GM12891 (cell line): ENCODE data around the gene ACAN.

Source experiments
- PAX5 ChIP-seq: IDR thresholded peaks from 2 replicates; pipeline ENCODE4 v1.6.1; 2011; ENCODE audit warnings: low read length, moderate library complexity, mild to moderate bottlenecking; ENCODE audit not compliant: insufficient read depth, severe bottlenecking
- POLR2A ChIP-seq: IDR thresholded peaks from 2 replicates; pipeline ENCODE4 v1.6.1; 2011; ENCODE audit warnings: low read depth, low read length, control low read depth
- POLR2AphosphoS5 ChIP-seq: IDR thresholded peaks from 2 replicates; pipeline ENCODE4 v1.6.1; 2011; ENCODE audit warnings: low read depth, low read length, control low read depth
- SPI1 ChIP-seq: IDR thresholded peaks from 2 replicates; pipeline ENCODE4 v1.6.1; 2011; ENCODE audit warnings: low read depth, low read length, control low read depth
- TAF1 ChIP-seq: IDR thresholded peaks from 2 replicates; pipeline ENCODE4 v1.6.1; 2011; ENCODE audit warnings: low read depth, low read length, control low read depth

DNA sequence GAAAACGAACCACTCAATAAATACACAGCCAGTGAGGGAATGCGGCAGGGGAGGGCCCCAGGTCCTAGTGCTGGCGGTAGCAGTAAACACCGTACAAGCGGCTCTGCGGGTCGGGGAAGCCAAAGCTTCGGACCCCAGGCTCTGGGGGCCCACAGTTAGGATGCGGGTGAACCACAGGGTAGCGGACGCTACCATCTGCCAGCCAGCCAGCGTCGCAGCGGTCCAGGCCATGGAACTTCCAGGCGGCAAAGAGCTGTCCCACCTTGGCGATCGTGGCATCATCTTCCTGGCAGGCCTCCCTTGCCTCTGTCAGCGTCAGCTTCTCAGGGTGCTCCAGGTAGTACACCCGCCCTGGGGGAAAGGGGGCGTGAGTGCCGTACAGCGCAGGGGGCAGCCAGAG is 74.7 kb downstream of the ACAN start:
- TF ChIP-seq POLR2A (no peak), TAF1 (no peak), PAX5 (no peak), SPI1 (no peak), POLR2AphosphoS5 (no peak)
